Measurements from ENCODE around the gene TIMM10.

Gene TIMM10

DNA sequence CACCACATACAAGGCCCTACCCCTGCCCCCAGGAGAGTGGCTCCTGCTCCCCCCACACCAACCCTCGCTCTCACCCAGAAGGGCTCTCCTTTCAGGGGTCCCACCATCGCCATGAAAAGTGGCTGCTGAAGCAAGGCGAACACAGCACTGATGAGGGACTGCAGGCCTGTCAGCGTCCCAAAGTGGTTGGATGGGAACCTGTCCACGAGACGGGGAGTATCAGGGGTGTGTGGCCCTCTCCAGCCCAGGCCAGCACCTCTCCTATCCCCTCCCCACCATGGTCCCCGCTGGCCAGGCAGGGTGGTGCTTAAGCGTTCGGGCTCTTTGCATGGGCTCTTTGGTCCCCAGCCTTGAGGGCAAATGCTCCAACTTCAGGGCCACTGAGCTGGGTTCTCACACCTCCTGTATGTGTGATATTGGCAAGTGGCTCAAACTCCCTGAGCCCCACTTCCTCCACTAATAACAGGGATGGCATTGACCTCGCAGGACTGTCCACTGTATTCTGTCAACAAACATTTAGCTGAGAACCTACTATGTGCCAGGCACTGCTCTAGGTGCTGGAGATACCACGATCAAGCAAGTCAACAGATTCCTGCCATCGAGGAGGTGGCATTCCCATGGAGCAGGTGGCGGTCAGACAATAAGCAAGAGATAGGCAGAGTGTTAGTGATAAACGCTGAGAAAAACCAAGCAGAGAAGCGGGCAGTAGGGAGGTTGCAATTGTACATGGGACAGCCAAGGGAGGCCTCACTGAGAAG lies 43.4 kb downstream of the TIMM10 start:
- Mint-ChIP-seq H3K4me1 (ENCODE audit: low read depth) (peaks cover 20% of the 10 kb centered on the region), H3K9me3 (no peaks in the 10 kb centered on the region), H3K4me3 (no peak overlapping the region), H3K27me3 (no peaks in the 10 kb centered on the region), H3K36me3 (ENCODE audit: low read depth) (peaks cover 53% of the 10 kb centered on the region), H3K27ac (no peak overlapping the region)

DNA sequence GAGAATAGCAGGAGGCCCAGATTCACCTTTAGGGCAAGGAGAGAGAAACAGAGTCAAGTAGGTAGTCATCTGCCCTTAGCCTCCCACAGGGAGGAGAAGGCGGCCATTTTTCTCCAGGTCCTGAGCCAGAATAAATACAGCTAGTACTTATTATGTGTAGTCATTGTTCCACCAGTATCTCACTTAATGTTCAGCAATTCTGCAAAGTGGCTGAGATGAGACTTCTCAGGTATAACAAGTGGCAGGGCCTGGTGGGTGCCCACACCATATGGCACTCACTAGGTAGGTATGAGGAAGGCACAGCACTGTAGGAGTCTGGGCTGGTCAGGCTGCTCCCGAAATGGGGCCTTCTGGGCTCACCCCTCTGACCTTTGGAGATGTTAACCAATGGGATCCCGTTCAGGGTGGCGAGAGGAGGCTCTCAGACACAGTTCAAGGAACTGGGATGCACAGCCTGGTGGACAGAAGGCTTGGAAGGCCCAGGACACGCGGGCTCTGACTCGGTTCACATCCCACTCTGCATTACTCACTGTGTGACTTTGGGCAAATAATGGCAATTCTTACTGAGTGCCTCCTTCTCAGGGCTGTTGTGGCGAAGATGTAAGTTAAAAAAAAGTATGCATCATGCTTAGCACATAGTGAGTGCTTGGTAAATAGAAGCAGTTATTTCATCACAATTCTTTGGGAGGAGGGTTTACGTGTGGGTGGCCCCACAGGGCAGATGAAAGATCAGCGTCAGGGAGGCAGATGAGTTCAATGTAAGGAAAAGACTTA lies 45.1 kb downstream of the TIMM10 start:
- H3K4me3 Mint-ChIP-seq: no peak overlapping the region
- peaks cover 16% of the 10 kb centered on the region for H3K27me3 Mint-ChIP-seq
- peaks cover 20% of the 10 kb centered on the region for H3K4me1 Mint-ChIP-seq (ENCODE audit: low read depth)
- peaks cover 39% of the 10 kb centered on the region for H3K36me3 Mint-ChIP-seq (ENCODE audit: low read depth)
- no peaks in the 10 kb centered on the region for H3K9me3 Mint-ChIP-seq
- no peak overlapping the region for H3K27ac Mint-ChIP-seq

DNA sequence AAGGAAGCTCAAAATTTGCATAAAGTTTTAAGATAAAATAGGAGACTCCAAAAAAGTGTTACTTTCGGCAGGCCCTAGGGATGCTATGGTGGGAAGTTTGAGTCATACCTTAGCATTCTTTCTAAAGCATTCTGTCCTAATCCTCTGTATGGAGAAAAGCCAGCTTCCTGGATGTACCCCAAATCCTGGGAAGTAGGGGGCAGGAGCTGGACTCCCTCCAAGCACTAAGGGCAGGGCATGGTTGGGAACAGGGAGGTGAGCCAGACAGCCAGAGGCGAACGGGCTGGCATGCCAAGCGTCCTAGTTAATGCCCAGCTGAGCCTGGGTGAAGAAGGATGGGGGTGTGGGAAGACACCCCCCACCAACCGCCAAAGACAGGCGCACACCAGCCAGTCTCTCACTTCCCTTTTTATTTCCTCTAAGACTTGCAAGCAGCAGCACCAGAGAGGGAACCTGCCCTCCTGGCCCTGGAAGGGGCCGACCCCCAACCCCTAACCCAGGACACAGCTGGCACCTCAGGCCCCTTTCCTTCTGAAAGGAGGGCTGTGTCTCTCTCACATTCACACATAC lies 46.3 kb downstream of the TIMM10 start:
- Mint-ChIP-seq H3K27me3 (peaks cover 20% of the 10 kb centered on the region), H3K4me3 (no peak overlapping the region), H3K36me3 (ENCODE audit: low read depth) (peaks cover 36% of the 10 kb centered on the region), H3K27ac (no peak overlapping the region), H3K4me1 (ENCODE audit: low read depth) (peaks cover 23% of the 10 kb centered on the region), H3K9me3 (no peaks in the 10 kb centered on the region)

DNA sequence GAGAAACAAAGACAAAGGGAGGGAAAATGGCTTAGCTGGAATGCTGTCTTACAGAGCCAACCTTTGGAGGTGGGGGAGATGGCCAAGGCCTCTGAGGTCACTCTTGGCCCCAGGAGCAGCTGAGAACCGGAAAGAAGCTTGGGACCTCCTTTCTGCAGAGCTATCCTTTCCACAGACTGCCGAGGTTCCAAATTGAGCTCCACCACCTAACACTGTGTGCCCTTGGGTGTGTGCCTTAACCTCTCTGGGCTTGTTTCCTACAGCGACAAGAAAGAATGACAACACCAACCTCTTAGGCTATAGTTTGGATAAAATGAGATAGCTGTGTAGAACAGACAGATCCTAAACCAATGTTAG lies 47.0 kb downstream of the TIMM10 start:
- Mint-ChIP-seq H3K27ac (no peak overlapping the region), H3K9me3 (no peaks in the 10 kb centered on the region), H3K36me3 (ENCODE audit: low read depth) (peaks cover 30% of the 10 kb centered on the region), H3K4me1 (ENCODE audit: low read depth) (peaks cover 23% of the 10 kb centered on the region), H3K27me3 (peaks cover 20% of the 10 kb centered on the region), H3K4me3 (no peak overlapping the region)

DNA sequence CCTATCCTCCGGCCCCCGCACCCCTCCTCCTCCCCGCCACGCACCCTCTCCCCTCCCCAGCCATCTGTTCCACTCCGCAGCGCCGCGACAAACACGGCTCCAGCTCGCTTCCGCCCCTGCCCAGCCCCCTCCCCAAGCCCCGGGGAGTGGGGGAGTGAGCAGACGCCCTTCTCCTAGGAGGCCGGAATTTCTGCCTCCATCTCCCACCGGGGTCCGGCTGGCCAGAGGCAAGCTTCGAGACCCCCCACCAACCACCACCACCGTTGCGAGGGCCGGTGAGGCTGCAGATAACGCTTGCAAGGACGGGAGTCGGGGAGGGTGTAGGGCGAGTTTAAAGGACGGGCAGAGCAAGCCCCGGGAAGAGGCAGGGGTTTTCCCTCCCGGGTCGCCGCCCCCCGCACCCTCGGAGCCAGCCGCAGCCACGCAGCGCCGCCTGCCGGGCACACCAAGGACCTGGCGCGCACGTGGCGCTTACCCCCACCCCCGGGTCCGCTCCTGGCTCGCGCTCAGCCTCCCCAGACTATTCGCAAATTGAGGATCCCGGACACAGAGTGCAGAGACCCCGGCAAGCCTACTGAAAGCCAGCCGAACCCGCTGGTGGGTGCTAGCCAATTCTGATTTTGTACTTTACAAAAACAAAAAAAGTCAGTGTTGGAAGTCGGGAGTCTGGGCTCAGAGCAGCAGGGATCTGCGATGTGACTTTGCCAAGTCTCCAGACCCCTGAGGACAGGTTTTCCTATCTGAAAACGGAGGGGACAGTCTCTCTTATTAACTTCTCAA lies 47.6 kb downstream of the TIMM10 start:
- Mint-ChIP-seq H3K27ac (no peak overlapping the region), H3K27me3 (peaks cover 20% of the 10 kb centered on the region), H3K4me3 (no peak overlapping the region), H3K9me3 (no peaks in the 10 kb centered on the region), H3K4me1 (ENCODE audit: low read depth) (peaks cover 23% of the 10 kb centered on the region), H3K36me3 (ENCODE audit: low read depth) (peaks cover 25% of the 10 kb centered on the region)

DNA sequence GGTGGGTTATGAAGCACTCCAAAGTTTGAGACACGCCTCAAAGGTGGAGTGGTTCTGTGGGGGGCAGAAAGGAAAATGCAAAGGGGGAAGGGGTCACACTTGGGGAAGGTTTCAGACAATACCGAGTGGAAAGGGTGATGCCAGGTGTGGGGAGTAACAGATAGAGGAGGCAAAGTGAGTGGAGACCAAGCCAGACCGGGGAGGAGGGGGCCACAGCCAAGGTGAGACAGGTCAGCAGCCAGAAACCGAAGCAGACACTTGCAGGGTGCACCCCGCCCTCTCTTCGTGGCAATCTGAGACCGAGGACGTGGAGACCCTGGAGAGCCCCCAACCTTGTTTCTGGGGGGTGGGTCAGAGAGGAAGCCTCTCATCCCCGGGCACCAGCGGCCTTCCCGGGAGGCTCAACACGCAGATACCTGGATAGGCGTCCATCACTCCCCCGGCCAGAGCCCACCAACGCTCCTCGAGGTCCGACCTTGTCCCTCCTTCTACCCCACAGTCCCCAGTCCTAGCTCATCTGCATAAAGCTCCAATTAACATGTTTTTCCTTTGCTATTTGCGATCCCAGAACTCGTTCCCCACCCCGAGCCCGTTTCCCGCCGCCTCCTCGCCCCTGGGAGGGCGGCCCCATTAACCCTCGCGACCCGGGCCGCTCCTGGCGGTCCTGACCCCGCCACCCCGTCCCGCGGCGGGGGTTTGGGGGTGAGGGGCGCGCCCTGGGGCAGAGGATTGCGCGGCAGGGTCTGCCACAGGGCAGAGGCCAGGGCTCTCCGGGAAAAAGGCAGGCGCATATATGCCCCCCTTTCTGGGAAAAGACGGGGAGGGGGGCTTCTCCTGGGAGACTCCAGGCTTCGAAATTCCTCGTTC lies 48.4 kb downstream of the TIMM10 start:
- H3K27ac Mint-ChIP-seq: no peak overlapping the region
- peaks cover 17% of the 10 kb centered on the region for H3K36me3 Mint-ChIP-seq (ENCODE audit: low read depth)
- no peak overlapping the region for H3K4me3 Mint-ChIP-seq
- peaks cover 26% of the 10 kb centered on the region for H3K4me1 Mint-ChIP-seq (ENCODE audit: low read depth)
- peaks cover 21% of the 10 kb centered on the region for H3K27me3 Mint-ChIP-seq
- no peaks in the 10 kb centered on the region for H3K9me3 Mint-ChIP-seq

DNA sequence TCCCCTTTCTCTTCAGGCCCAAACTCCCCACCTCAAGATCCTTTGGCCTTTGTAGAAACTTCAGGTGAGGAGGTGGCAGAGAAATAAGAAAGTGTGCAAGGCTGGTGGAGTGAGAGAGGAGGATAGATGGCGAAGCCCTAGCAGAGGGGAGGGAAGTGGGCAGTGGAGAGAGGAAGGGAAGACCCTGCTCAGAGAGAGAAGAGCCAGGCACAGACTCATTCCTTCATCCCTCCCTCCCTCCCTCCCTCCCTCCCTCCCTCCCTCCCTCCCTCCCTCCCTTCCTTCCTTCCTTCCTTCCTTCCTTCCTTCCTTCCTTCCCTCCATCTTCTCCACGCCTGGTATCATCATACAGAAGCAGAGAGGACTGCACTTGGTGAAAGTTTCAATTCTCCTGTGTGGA lies 49.2 kb downstream of the TIMM10 start:
- Mint-ChIP-seq H3K27ac (no peak overlapping the region), H3K4me3 (no peak overlapping the region), H3K36me3 (ENCODE audit: low read depth) (peaks cover 17% of the 10 kb centered on the region), H3K27me3 (peaks cover 22% of the 10 kb centered on the region), H3K4me1 (ENCODE audit: low read depth) (peaks cover 32% of the 10 kb centered on the region), H3K9me3 (no peaks in the 10 kb centered on the region)

DNA sequence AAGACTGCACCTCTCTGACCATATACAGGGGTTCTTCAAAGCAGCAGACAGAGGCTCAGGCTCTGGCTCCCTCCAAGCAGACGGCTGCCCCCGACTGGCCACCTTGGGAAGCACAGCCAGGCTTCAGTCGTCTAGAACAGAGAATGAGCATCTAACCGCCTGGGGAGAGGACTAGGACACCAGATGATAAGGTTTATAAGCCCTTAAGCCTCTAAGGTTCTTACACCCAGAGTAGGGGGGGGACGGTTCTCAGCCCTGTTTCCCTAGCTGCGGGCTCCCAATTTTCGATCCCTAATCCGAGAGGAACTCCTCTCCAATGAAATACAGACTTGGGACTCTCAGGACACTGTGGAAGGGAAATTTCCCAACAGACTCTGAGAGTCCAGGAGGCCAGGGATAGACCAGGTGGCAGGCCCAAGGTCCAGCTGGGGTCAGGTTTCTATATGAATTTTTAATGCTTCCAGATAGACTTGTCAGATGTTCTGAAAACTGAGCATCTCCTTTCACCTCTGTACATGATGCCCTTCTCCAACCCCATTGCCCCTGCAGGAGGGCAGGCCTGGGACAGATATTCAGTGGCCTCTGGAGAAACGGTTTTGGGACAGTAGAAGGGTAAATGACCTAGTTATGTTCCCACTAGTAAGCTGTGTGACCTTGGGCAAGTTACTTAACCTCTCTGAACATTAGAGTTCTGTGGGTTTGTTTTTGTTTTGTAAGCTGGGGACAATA lies 50.0 kb downstream of the TIMM10 start:
- Mint-ChIP-seq H3K4me3 (no peak overlapping the region), H3K4me1 (ENCODE audit: low read depth) (peaks cover 35% of the 10 kb centered on the region), H3K9me3 (no peaks in the 10 kb centered on the region), H3K27ac (peak overlapping the region; percentile 29), H3K36me3 (ENCODE audit: low read depth) (peaks cover 11% of the 10 kb centered on the region), H3K27me3 (peaks cover 22% of the 10 kb centered on the region)

DNA sequence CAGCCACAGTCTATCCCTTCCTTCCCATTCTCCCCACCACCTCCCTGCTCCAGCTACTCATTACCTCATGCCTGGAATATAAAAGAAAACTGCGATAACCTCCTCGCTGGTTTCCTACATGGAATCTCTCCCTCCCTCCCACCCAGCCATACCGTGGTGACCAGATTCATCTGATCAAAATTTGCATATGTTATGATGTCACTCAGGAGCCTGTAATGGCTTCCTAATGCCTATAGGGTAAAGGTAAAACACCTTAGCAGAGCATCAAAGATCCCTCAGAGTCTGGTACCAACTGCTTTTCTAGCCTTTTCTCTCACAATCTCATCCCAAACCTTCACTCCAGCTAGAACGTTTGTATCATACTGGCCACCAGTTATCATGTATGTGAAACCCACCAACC lies 50.6 kb downstream of the TIMM10 start:
- peaks cover 6% of the 10 kb centered on the region for H3K36me3 Mint-ChIP-seq (ENCODE audit: low read depth)
- H3K27ac Mint-ChIP-seq: peak overlapping the region; percentile 29
- H3K4me1 Mint-ChIP-seq (ENCODE audit: low read depth): peaks cover 41% of the 10 kb centered on the region
- H3K4me3 Mint-ChIP-seq: no peak overlapping the region
- no peaks in the 10 kb centered on the region for H3K9me3 Mint-ChIP-seq
- H3K27me3 Mint-ChIP-seq: peaks cover 22% of the 10 kb centered on the region

DNA sequence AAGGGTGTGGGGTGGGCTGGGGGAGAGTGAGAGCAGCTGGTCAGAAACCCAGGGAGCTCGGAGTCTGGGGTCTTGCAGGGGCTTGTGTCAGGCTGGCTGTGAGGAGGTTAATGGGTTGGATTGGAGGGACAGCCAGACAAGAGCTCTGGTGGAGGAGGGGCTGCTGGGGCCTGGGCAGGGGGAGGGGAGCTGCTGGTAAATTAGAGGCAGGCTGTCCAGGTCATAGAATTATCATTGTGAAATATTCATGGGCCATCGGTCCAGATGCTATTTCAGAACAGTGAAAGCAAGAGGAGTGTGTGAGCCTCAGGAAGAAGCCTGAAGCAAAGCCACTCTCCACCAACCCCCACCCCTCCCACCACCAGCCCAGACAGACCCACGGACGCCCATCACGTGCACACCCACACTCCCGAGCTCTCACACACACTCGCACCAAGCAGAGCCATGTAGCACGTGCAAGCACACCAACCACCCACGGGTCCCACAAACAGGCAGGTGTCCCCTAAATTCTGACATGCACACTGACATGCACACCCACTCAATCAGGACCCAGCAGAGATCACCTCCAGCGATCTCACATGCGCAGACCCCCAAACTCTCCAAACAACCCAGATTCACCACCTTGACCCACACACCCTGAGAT lies 51.4 kb downstream of the TIMM10 start:
- Mint-ChIP-seq H3K4me1 (ENCODE audit: low read depth) (peaks cover 44% of the 10 kb centered on the region), H3K27me3 (peaks cover 22% of the 10 kb centered on the region), H3K36me3 (ENCODE audit: low read depth) (no peaks in the 10 kb centered on the region), H3K27ac (no peak overlapping the region), H3K9me3 (no peaks in the 10 kb centered on the region), H3K4me3 (no peak overlapping the region)
